Endothelial cell of umbilical vein (primary cell): ENCODE measurements around the gene FRRS1.

Experiments used
- EZH2 ChIP-seq: IDR thresholded peaks from 2 replicates; pipeline ENCODE4 v1.6.1; 2012; ENCODE audit warnings: borderline replicate concordance, low read depth, mild to moderate bottlenecking, moderate library complexity, low read length, inconsistent platforms; ENCODE audit not compliant: severe bottlenecking
- FOS ChIP-seq: IDR thresholded peaks from 2 replicates; pipeline ENCODE4 v1.6.1; 2011; ENCODE audit warnings: mild to moderate bottlenecking, low read length, moderate library complexity, borderline replicate concordance; ENCODE audit not compliant: insufficient read depth
- GATA2 ChIP-seq: IDR thresholded peaks from 2 replicates; pipeline ENCODE4 v1.7.0; 2011; ENCODE audit warnings: low read depth, mild to moderate bottlenecking, moderate library complexity, mixed read lengths, low read length; ENCODE audit not compliant: insufficient read length, insufficient read depth
- JUN ChIP-seq: IDR thresholded peaks from 2 replicates; pipeline ENCODE4 v1.6.1; 2011; ENCODE audit warnings: borderline replicate concordance, low read depth; ENCODE audit not compliant: insufficient read length, insufficient read depth
- MYC ChIP-seq: IDR thresholded peaks from one replicate; pipeline ENCODE4 v1.6.1; 2011; ENCODE audit warnings: mild to moderate bottlenecking, low read depth, low read length
- POLR2A ChIP-seq: IDR thresholded peaks from 2 replicates; pipeline ENCODE4 v1.6.1; 2012; ENCODE audit warnings: low read depth, mild to moderate bottlenecking, control low read depth, low read length
- POLR2AphosphoS5 ChIP-seq: IDR thresholded peaks from 2 replicates; pipeline ENCODE4 v1.6.1; 2012; ENCODE audit warnings: low read depth, mild to moderate bottlenecking, control low read depth, low read length, moderate library complexity; ENCODE audit not compliant: insufficient read depth
- TF ChIP-seq, protein P1 (sequence below), 2 donors: IDR thresholded peaks; 1 replicate in 1 of 2; 2 replicates in 1 of 2; pipeline ENCODE4 v1.5.1; 2011; ENCODE audit warnings: low read length in 2 of 2, mild to moderate bottlenecking in 2 of 2, moderate library complexity in 2 of 2, control low read depth in 1 of 2, inconsistent platforms in 1 of 2, low read depth in 1 of 2; ENCODE audit not compliant: insufficient read depth in 1 of 2; ENCODE audit errors: extremely low read depth in 1 of 2
- TF ChIP-seq, protein P2 (sequence below): IDR thresholded peaks from 2 replicates; pipeline ENCODE4 v1.6.1; 2011; ENCODE audit not compliant: insufficient read depth, insufficient read length

DNA sequence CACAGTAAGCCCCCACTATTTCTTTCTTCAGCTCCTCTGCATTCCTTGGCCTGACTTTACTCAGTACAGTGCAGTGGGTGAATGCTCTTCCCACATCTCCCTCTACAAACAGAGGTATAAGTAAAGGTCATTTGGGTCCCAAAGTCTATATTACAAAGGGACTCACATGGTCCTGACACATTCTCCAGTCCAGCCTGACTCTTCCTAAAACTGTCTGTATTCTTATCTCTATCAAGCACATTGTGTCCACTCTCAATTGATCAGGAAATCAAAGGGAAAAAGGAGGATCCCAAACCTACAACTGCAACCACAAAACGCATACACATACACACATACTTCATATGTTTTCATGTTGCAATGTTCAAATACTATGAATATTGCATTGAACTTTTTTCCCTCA lies 49.4 kb downstream of the FRRS1 start:
- TF ChIP-seq, protein P1, sequence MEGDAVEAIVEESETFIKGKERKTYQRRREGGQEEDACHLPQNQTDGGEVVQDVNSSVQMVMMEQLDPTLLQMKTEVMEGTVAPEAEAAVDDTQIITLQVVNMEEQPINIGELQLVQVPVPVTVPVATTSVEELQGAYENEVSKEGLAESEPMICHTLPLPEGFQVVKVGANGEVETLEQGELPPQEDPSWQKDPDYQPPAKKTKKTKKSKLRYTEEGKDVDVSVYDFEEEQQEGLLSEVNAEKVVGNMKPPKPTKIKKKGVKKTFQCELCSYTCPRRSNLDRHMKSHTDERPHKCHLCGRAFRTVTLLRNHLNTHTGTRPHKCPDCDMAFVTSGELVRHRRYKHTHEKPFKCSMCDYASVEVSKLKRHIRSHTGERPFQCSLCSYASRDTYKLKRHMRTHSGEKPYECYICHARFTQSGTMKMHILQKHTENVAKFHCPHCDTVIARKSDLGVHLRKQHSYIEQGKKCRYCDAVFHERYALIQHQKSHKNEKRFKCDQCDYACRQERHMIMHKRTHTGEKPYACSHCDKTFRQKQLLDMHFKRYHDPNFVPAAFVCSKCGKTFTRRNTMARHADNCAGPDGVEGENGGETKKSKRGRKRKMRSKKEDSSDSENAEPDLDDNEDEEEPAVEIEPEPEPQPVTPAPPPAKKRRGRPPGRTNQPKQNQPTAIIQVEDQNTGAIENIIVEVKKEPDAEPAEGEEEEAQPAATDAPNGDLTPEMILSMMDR (IDR thresholded peaks at IDR 0.05; ENCODE audit: extremely low read depth in 1 of 2, insufficient read depth in 1 of 2, low read depth in 1 of 2, low read length in 2 of 2) = no peak
- TF ChIP-seq EZH2 (no peak), POLR2A (no peak), POLR2AphosphoS5 (no peak), GATA2 (no peak), FOS (no peak), MYC (no peak), JUN (no peak)
- TF ChIP-seq, protein P2, sequence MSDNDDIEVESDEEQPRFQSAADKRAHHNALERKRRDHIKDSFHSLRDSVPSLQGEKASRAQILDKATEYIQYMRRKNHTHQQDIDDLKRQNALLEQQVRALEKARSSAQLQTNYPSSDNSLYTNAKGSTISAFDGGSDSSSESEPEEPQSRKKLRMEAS = no peak
